ENCODE measurements around the gene DSE.

The DSE gene

DNA sequence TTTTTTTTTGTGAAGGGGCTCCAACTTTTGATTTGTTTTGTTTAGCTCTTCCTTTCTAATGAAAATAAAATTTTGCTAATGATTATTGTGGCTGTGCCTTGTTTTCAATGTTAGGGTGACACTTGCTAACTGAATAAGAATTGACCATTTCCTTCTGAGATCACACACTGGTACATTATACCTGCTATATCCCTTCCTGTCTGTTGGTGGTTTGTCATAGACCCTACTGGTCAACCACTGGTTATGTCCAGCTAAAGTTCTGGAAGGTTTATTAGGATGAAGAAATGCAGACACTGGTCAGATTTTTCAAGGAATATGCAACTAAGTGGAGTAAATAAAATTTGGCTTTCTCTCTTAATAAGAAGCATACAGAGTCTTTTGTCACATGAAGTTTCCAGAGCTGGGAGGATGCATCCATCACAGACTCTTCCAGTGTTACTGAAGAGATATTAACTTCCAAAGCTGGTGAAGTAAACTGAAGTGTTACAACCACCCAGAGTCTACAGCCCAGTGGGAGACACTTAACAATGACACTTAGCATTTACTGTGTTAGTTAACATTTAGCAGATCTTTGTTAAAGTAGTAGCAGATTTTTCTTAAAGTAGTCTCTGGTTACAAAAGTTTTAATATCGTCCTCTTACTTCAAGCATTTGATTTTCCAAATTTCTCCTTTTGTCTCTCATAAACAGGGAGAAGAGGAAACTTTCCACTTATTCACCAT, 121.0 kb downstream of the DSE start:
- no peak for DNase-seq

- DNase-seq, result no peak
Measured at GRCh38 chr6:116492331-116493067, 121.8 kb downstream of the DSE start.

All from femur (tissue), 1 donor.